Germinal center (tissue), 1 donor: ENCODE data around the gene TTC16.

Source experiments
- DNase-seq: peaks from one replicate; pipeline ENCODE4 v3.0.0; 2012; ENCODE audit warnings: mixed read lengths, low spot score

Gene TTC16

GRCh38 chr9:127715470-127716337, at the start of gene TTC16, which contains the start of gene PTRH1:
TTC16 (plus strand) TSS chr9:127716079; CDS start chr9:127716146, 67 bp downstream.
PTRH1 (minus strand) TSS chr9:127715663; CDS start chr9:127715639, 24 bp downstream.
- DNase-seq: peak; percentile 99

- DNase-seq: no peak
Observed at GRCh38 chr9:127667127-127667844, 48.6 kb upstream of the TTC16 start.

GRCh38 chr9:127667906-127668305, 48.0 kb upstream of the TTC16 start:
- DNase-seq: no peak

GRCh38 chr9:127673234-127673633, 42.6 kb upstream of the TTC16 start:
- DNase-seq: no peak

- no peak for DNase-seq
Observed at GRCh38 chr9:127676638-127677037, 39.2 kb upstream of the TTC16 start.

- DNase-seq: no peak
Observed at GRCh38 chr9:127679506-127679905, 36.4 kb upstream of the TTC16 start.

GRCh38 chr9:127680226-127680625, 35.7 kb upstream of the TTC16 start:
- DNase-seq: no peak

- no peak for DNase-seq
Observed at GRCh38 chr9:127680846-127681245, 35.0 kb upstream of the TTC16 start.

- DNase-seq: no peak
Observed at GRCh38 chr9:127682351-127683136, 33.3 kb upstream of the TTC16 start.

GRCh38 chr9:127683723-127684122, 32.2 kb upstream of the TTC16 start:
- no peak for DNase-seq

GRCh38 chr9:127684576-127684975, 31.3 kb upstream of the TTC16 start:
- no peak for DNase-seq

GRCh38 chr9:127686461-127687393, 29.2 kb upstream of the TTC16 start:
- DNase-seq: no peak

- no peak for DNase-seq
Observed at GRCh38 chr9:127689329-127690000, 26.4 kb upstream of the TTC16 start.

- DNase-seq: no peak
Observed at GRCh38 chr9:127690735-127691134, 25.1 kb upstream of the TTC16 start.

- no peak for DNase-seq
Observed at GRCh38 chr9:127692071-127692470, 23.8 kb upstream of the TTC16 start.

GRCh38 chr9:127693143-127693542, 22.7 kb upstream of the TTC16 start:
- no peak for DNase-seq

- no peak for DNase-seq
Observed at GRCh38 chr9:127693697-127694096, 22.2 kb upstream of the TTC16 start.

- no peak for DNase-seq
Observed at GRCh38 chr9:127694890-127695720, 20.8 kb upstream of the TTC16 start.

- DNase-seq: no peak
Observed at GRCh38 chr9:127697575-127697974, 18.3 kb upstream of the TTC16 start.

- DNase-seq: no peak
Observed at GRCh38 chr9:127698386-127698785, 17.5 kb upstream of the TTC16 start.
